RKO (cell line): ENCODE results near the gene MKNK1.

Source experiments
- DNase-seq: peaks from one replicate; pipeline ENCODE4 v3.0.0-alpha.2; 2016; ENCODE audit warnings: low spot score

Gene MKNK1

DNA sequence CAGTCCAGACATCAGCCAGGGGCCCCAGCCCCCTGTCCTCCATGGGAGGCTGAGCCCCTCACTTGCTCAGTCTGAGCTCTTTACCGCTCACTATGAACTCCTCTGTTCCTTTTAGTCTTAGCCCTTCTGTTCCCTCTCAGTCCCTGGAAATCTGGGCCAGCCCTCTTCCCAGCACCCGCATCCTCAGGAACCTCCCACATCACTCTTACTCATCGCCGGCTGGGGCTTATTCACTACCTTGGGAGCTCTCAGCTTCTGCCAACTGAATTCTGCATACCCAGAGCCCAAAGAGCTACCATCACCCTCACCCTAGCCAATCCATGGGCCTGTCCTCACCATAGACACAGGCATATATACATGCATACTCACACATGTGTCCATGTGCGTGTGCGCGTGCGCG, 64.1 kb downstream of the MKNK1 start:
- peak; percentile 80 for DNase-seq

DNA sequence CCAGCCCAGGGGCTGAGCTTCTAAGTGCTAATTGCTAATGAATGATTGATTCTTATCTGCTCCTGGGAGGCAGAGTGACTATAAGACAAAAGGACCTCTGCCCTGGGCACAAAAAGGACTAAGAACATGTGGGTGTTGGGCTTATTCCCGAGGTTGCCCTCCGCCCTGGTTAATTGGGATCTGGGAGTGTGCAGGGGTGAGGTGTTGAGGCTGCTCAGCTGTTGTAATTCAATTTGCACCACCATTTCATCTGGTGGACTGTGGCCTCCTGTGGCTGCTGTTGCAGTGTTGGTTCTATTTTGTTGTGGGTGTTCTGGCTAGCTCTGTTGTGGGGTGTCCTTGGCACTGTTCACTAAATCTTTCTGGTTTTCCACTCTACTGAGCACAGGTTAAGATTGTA, 65.9 kb downstream of the MKNK1 start:
- DNase-seq, result no peak

DNA sequence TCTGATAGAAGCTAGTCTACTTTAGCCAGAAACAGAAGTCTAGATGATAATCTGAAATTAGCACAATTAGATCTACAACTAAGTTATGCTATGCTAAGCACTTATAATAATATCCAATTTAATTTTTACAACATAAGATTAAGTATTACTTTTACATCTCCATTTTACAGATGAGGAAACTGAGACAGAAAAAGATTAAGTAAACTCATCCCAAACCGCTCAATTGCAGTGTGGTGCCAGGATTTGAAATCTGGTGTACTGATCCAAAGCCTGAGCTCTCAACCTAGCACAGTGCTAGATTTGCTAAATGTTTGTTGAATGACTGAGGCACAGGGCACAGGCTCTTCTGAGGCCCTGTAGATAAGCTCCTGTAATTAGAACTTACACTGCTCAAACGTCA, 66.4 kb downstream of the MKNK1 start:
- DNase-seq, result no peak

DNA sequence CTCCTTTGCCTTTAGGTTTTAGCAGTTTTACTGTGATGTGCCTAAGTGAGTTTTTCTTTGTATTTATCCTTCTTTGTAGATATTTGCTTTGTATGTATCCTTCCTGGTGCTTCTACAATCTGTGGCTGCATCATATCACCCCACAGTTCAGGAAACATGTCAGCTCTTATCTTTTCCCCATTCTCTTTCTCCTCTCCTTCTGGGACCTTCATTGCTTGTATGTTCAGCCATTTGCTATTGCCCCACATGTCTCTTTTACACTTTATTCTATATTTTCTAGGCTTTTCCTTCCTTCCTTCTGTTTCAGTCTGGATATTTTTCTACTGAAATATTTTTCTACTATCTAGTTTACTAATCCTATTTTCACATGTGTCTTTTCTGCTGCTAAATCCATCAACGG, 67.5 kb downstream of the MKNK1 start:
- no peak for DNase-seq

DNA sequence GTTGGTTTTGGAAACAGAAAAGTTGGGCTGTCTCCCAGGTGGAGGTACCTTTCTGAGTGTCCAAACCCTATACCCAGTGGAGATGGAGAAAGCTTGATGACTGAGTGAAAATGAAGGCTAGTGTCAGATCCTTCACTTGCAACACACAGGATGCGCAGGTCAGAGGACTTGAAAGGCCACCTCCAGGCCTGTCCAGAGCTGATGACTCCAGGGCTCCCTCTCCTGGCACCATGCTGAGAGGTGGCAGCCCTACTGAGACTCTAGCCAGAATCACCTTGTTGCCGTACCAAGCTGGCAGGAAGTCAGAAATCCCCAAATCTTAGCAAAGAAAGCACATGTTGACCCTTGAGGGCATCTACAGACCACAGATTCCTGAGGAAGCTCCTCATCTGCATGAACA, 69.0 kb downstream of the MKNK1 start:
- peak; percentile 38 for DNase-seq

DNA sequence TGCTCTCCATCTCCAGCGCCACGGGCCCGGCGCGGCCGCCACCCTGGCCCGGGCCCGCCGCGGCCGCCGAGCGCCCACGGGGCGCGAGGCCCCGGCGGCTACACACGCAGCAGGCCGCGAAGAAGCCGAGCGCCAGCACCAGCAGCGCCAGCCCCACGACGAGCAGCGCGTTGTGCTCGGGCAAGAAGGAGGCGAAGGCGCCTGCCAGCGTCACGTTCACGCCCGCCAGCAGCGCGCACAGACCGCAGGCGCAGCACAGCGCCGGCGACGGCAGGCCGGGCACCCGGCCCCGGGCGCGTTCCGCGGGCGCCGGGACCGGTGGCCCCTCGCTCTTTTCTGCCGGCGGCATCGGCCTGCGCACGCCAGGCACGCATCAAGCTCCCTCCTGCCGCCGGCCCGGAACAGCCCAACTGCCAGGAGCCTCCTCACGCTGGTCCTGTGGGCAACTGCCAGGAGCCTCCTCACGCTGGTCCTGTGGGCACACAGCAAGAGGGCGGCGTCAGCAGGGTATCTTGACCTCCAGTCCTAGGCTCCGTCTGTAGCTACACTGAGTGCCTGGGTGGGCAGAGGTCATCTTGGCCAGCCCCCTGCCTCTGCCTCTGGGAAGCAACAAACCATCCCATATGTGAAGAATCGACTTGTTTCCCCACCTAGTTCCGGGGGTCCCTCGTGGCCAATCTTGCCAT, 70.7 kb downstream of the MKNK1 start:
- no peak for DNase-seq

DNA sequence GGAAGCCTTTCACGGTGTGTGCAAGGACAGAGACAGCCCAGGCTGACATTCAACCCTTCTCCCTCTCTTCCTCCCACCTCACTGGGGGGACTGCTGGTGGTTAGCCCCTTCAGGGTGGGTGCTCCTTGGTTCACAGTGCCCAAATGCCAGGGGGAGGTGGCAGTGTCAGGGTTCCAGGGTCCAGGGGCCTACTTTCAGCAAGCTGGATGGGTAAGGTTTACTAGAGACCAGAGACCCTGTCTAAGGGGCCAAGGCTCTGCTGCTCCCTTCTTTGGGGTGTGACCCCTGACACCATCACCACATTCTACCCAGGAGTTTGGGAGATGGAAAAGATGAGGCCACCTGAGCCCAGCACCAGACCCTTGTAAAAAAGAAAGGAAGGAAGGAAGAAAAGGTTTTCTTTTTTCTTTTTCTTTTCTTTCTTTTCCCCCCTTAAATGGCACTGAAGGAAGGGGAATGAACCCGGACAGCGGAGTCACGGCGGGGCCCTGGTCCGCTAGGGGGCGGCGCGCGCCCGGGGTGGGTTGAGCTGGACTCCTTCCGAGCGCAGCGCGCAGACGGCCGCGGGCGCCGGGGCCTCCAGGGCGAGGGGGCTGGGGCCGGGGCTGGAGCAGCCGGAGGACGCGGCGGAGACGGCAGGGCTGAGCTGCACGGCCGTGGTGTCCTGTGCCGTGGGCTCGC, 71.4 kb downstream of the MKNK1 start:
- no peak for DNase-seq

DNA sequence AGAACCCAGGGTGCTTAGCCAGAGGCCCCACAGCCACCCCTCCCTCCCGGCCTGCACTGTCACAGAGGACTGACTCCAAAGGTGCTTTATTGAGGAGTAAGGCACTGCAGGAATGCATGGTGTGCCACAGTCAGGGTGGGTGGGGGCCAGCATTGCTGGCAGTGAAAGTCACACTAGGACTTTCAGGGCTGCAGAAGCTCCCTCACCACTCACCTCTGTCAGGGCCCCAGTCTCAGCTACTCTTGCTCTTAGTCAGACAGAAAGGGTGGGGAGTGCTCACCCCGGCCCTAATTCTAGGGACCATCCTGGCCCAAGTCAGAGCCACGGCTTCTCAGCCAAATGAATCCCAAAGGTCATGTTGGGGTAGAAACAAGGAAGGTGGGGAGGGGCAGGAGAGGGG, 72.0 kb downstream of the MKNK1 start:
- DNase-seq, result no peak

DNA sequence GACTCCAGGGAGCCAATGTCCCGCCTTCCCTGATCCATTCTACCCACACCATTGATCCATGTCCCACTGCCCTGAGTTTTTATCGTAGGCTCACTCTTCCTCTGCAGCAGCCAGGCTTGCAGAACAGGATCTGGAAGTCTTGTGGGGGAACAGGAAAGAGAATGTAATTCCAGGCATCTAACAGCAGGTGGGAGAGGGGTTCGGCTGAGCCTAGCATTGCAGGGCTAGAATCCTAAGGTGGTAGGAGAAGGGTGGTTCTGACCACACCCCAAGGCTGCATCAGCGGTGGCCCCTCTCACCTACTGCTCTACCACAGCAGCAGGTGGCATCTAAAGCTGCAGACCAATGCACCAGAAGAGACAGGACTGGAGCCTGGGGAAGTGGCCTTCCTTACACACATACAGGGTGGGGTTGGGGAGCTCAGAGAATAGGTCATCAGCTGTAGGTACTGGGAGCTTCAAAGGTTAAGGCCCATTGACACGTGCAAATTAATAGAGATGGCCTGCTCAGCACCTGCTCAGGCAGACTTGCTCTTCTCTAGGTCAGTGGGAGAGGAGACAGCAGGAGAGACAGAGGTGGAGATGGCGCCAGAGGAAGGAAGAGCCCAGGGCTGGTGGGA, 73.2 kb downstream of the MKNK1 start:
- DNase-seq, result no peak

DNA sequence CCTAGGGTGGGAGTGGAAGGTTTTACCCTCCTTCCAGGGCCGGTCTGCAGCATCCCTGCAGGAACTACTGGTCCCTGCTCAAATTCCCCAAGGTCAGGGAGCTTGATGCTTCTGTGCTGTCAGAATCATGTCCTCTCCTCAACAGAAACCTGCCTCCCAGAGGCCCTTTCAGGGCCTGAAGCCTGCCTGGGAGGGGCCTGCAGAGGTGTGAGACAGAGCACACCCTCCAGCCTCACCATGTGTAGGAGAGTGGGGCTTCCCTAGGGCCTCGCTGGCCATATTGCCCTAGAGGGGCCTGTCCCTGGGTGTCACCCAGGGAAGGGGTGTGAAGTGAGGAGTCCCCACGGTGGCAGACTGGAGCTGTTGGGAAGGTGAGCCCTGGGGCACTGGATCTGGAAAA, 73.8 kb downstream of the MKNK1 start:
- no peak for DNase-seq

DNA sequence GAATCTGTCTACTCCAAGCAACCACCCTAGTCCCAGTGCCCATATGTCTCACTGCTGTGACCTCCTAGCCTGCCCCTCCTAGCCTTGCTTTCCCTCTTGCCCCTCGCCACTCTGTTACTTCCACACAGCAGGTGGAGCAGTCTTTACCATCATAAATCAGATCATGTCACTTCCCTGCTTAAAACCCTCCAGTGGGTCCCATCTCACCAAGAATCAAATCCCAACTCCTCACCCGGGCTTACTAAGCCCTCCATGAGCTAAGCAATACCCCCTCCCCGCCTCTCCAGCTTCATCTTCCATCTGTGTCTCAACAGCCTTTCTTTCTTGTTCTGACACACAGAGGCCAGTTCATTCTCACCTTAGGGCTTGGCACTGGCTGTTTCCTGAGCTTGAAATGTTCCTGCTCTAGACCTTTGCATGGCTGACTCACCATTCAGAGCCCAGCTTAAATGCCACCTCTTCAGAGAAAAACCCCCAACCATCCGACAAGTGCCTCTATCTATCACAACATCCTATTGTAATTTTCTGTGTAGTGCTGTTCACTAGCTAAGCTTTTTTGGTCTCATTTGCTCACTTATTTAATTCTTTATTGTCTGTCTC, 74.9 kb downstream of the MKNK1 start:
- no peak for DNase-seq

DNA sequence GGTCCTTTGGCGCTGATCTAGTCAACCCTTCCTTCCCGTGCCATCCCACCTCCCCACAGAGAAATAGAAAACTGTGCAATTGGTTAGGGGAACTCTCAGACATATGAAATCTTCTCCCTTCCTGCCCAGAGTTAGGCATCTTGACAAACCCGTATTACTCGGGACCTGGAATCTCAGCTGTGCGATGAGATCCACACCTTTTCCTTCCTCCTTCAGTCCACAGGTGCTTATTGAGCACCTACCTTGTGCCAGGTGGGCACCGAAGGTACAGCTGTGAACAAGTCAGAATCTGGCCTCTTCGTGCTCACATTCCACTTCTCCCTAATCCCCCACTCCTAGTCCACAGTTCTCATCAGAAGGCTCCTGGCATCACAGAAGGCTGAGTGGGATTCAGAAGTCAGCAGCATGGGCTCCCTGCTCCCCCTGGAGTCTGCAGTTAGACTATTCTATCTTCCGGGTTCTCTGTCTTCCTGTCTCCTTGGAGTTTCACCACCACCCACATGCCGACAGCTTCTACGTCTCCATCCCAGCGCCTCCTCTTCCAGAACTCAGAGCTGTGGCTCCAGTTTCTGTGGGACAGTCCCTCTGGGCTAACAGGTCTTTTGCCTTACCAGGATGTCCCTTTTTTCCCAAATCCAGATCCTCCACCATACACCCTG, 75.6 kb downstream of the MKNK1 start:
- DNase-seq, result no peak

DNA sequence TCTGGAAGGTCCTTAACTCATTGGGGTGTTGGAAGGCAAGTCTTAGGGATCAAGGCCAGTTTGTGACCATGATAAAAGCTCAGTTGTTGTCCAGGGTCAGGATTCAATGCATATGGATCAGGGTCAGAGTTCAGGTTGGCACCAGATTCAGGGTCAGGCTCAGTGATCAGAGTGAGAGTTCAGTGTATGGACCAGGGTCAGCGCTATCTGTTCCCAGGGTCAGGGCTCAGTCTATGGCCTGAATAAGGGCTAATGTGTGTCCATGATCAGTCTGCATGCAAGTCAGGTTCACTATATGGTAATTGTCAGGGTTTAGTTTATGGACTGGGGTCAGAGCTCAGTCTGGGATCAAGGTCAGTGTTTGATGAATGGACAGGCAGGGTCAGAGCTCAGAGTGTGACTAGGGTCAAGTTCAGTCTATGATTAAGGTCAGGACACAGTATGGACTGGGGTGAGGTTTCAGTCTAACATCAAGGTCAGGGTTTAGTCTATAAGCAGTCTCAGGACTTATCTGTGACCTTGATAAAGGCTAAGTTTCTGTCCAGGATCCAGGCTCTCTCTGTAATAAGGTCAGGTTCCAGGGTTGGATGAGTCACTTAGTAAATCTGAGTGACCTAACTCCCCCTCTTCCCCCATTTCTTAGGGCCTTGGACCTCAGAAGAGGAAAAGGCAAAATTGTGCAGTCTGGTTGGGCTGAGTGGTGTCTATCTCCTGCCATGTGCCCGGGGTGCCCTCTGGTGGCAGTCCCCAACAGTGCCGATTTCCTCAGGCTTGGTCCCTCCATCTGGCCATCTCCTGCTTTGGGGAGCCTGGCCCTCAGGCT, 76.4 kb downstream of the MKNK1 start:
- peak; percentile 81 for DNase-seq

DNA sequence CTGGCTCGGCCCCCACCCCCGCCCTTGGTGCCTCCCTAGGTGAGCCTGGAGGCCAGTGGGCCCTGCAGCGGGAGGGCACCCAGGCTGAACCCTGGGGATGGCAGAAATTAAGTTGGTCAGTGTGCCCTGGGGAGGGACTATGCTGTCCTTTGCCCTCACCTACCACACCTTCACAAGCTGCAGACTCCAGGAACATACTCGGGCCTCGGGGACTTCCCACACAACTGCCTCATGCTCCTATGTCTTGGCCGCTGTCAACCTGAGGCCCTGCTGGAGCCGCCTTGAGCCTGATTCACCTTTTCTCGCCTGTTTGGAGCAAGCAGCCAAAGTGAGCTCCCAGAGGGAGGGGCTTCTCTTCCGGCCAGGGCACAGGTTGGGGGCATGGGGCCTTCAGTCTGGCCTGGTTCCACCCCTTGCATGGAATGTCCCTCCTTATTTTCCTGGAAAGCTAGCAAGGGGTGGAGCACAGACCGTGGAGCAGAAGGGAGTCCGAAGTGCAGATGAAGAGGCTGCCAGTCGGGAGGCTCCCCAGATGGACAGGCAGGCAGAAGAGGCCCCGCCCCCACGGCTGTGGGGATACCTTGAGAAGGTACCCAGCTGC, 77.3 kb downstream of the MKNK1 start:
- DNase-seq, result no peak

DNA sequence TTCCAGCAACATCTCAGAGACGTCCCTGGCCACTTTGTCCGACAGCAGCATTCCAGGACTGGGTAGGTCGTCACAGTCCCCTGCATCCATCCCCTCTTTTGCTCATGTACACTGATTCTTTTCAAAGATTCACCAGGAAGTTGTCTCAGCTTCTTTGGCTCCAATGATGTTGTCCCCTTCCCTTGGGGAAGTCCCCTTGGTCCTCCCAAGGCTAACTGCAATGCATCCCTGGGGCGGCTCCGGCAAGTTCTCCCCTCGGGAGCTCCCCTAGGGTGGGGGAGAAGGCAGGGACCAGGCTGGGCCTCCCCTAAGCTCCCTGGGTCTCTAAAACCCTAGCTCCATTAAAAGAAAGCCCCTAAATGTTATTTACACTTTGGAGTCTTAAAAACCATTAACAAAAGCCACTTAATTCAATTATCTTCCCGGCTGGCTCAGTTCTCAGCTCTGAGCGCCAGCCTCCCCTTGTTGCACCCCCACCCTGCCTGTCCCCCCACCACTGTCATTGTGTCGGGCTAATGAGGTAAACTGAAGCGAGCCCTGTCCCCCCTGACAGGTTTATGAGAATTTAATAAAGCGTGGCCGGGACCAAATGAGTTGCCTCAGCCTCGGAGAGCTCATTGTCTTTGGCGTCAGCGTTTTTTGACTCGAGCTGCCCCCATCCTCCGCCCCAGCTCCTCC, 77.9 kb downstream of the MKNK1 start:
- DNase-seq, result no peak

DNA sequence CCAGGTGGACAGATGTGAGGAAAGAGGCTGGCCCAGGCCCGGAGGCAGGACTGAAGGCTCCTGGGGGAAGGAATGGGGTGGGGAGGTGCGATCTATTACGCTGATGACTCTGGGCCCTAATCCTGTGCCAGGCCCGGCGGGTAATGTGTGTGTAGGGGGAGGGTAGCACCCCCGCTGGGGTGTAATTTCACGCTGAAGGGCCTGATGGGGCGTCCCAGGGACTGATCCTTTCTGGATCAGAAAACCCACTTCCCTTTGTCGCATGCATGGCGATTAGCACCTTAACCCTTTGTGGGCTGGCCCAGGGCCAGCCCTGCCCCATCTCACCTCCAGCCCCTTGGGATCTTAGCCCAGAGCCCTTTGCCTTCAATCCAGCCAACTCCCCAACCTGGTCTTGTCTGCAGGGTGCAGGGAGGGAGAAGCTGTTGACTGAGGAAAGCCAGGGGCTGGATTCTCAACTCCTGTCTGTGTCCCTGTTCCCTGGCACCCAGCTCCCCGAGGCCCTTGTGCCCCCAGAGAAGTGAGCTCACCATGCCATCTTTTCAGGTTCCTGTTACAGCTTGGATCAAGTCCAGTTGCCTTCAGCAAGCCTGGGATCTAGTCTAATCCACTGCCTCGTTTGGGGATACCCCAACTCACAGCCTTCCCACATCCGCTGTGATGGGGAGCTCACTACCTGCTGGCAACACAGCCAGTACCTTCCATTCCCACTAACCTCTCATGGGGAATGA, 78.7 kb downstream of the MKNK1 start:
- DNase-seq, result no peak

DNA sequence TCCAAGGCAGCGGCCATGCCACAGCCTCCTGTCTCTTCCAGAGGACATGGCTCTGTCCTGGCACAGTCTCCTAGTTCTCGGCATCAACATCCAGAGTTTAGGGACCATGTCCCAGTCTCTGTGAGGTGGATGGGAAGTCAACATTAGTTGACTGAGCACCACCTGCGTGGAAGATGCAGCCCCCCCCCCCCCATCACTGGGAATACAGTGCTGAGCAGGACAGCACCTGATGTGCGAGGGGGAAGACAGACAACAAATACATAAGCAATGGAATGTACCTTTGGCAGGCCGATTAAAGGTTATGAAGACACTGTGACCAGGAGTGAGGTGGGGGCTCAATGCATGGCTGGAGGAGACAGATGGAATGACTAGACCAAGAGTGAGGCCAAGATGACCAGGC, 79.2 kb downstream of the MKNK1 start:
- no peak for DNase-seq

DNA sequence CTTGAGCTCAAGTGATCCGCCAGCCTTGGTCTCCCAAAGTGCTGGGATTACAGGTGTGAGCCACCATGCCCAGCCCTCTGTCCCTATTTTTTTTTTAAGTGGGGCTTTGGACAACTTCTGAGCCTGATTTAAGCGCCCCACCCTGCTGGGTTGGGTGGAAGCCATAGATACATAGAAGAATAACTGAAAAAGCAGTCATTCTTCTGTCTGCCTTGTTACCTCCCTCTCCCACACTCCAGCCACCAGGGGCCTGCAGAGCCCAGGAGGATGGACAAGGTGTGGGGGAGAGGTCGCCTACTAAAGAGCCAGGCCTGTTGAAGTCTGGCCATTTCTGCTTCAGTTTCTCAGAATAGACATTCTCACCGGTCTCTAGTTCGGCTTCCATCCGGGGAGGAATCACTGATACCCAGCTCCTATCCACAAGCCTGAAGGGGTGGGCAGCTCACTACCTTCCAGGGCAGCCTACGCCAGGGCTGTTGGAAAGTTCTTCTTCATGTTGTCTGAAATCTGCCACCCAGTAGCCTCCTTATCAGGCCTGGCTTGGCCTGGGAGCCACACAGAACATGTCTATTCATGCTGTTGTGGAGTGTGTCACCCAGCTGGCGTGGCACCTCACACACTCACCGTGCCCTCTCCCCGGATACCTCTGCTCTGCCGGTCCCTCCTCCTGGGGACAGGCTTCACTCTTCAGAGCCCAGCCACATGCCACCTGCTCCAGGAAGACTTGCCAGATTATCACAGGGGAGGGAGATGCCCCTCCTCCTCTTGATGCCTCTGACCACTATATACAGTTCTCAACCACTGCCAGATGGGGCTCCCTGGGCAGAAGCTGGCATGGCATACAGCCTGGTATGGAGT, 80.3 kb downstream of the MKNK1 start:
- DNase-seq, result no peak

DNA sequence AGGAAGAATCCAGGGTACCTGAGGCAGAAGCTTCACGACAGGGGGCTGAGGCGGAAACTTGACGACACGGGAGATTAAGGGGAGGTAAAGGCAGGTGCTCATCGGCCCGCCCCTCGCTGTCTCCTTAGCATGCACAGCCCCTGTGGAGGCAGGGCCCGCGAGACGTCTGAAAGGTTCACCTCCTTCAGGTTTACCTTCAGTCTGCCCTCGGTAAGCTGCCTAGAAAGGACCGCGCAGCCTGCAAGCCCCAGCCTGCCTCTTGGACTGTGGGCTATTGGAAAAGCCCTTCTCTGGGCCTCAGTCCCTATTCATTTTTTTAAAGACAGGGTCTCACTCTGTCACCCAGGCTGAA, 81.1 kb downstream of the MKNK1 start:
- DNase-seq, result no peak
